CD8-positive, alpha-beta memory T cell (primary cell): ENCODE measurements around the gene STIP1. TPM values are rescaled to one million over a fixed set of nuclear protein-coding genes. Genes with fewer than 3 reads are reported as not detected.

Source experiments
- CTCF ChIA-PET: fragments of 350-600 bp; sonication (Branson Sonifier 250); formaldehyde crosslinking; loops from one replicate; lab custom pipeline; 2021; ENCODE audit warnings: antibody characterized with exemption; lab: Charles Lee
- POLR2A ChIA-PET: fragments of 350-600 bp; sonication (Branson Sonifier 250); formaldehyde crosslinking; loops from one replicate; lab custom pipeline; 2021; ENCODE audit warnings: antibody characterized with exemption; lab: Charles Lee
- DNase-seq, 5 donors: peaks; one replicate each; pipeline versions ENCODE4 v3.0.0 to v3.0.0-alpha.2; 2020 to 2022; ENCODE audit warnings: mixed read lengths in 1 of 5
- H3K27ac ChIP-seq: one replicate; pipeline ENCODE4 v1.7.0; 2013; ENCODE audit warnings: low read depth, mild to moderate bottlenecking, low read length, moderate library complexity
- H3K27me3 ChIP-seq: 2 replicates; pipeline ENCODE4 v1.7.0; 2013; ENCODE audit warnings: low read length, mild to moderate bottlenecking; ENCODE audit not compliant: insufficient read depth, poor library complexity, severe bottlenecking
- H3K36me3 ChIP-seq: 2 replicates; pipeline ENCODE4 v1.7.0; 2013; ENCODE audit warnings: mild to moderate bottlenecking, low read length, moderate library complexity; ENCODE audit not compliant: insufficient read depth
- H3K4me1 ChIP-seq: 2 replicates; pipeline ENCODE4 v1.7.0; 2013; ENCODE audit warnings: mild to moderate bottlenecking, low read length, moderate library complexity; ENCODE audit not compliant: insufficient read depth
- H3K4me3 ChIP-seq: 2 replicates; pipeline ENCODE4 v1.7.0; 2013; ENCODE audit warnings: mild to moderate bottlenecking, low read length
- H3K9me3 ChIP-seq: 2 replicates; pipeline ENCODE4 v1.7.0; 2013; ENCODE audit warnings: mild to moderate bottlenecking, low read length
- H3K27ac Mint-ChIP-seq, 8 donors: one replicate each; pipeline ENCODE4 v1.8.0; 2020 to 2021; ENCODE audit warnings: mixed read lengths in 8 of 8, mild to moderate bottlenecking in 6 of 8, inconsistent platforms in 3 of 8, moderate library complexity in 3 of 8
- H3K27me3 Mint-ChIP-seq, 2 donors: one replicate each; pipeline ENCODE4 v1.8.0; 2020 to 2021; ENCODE audit warnings: mixed read lengths in 2 of 2, mild to moderate bottlenecking in 1 of 2, moderate library complexity in 1 of 2
- H3K36me3 Mint-ChIP-seq, 3 donors: one replicate each; pipeline ENCODE4 v1.8.0; 2020 to 2021; ENCODE audit warnings: mixed read lengths in 3 of 3, inconsistent platforms in 1 of 3, mild to moderate bottlenecking in 1 of 3
- H3K4me1 Mint-ChIP-seq, 3 donors: one replicate each; pipeline ENCODE4 v1.8.0; 2020 to 2021; ENCODE audit warnings: mixed read lengths in 3 of 3, inconsistent platforms in 1 of 3, mild to moderate bottlenecking in 1 of 3
- H3K4me3 Mint-ChIP-seq, 7 donors: one replicate each; pipeline ENCODE4 v1.8.0; 2020 to 2021; ENCODE audit warnings: mixed read lengths in 7 of 7, mild to moderate bottlenecking in 6 of 7, moderate library complexity in 4 of 7, inconsistent platforms in 2 of 7
- H3K9me3 Mint-ChIP-seq, 5 donors: one replicate each; pipeline ENCODE4 v1.8.0; 2020 to 2022; ENCODE audit warnings: mixed read lengths in 5 of 5, mild to moderate bottlenecking in 3 of 5, moderate library complexity in 2 of 5, inconsistent platforms in 1 of 5
- polyA plus RNA-seq: library from polyadenylated mRNA; unstranded; fragments of 300-500 nt; fragmentation: Illumina TruSeq; gene quantifications from one replicate; pipeline ENCODE4 v1.2.3, GENCODE V29; 2021
- total RNA-seq, 2 experiments: library from RNA; stranded (reverse); gene quantifications; one replicate each; pipeline ENCODE4 v1.2.3, GENCODE V29; 2021

The STIP1 gene
- total and polyA plus RNA-seq, 3 experiments from 2014 or later, result 108 to 461 (median 457) TPM

DNA sequence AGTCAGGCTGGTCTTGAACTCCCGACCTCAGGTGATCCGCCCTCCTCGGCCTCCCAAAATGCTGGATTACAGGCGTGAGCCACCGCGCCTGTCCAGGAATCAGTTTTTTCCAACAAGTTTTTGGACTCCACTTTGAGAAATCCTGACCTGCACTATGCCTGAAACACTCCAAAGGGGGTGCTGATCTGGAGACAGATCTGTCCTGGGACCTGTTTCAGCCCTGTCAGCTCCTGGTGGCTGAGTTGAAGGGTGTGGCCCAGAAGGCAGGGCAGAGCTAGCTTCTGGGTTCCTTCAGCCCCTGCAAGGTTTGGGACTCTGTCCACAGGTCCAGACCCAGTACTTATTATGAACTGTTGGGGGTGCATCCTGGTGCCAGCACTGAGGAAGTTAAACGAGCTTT, 45.6 kb downstream of the STIP1 start:
- DNase-seq, result peak in 1 of 5 donors; percentile 45
- POLR2A ChIA-PET, result interaction anchor here (0.8 to 2.1 kb wide), 5 partner anchors 10 to 25 kb away, joined by 3 to 4 read pairs (median 3); partner anchors contain the start of genes FERMT3 and FKBP2
- Histone ChIP-seq H3K9me3 (no peaks in the 10 kb centered on the region), H3K4me3 (no peak overlapping the region), H3K36me3 (no peaks in the 10 kb centered on the region), H3K27ac (no peak overlapping the region), H3K27me3 (no peaks in the 10 kb centered on the region), H3K4me1 (peaks cover 58% of the 10 kb centered on the region)
- H3K4me1 Mint-ChIP-seq, result peaks cover 39 to 67% (median 60%) of the 10 kb centered on the region in 3 donors
- CTCF ChIA-PET, result interaction anchor here (0.9 to 1.6 kb wide), 4 partner anchors 9 to 73 kb away, joined by 3 to 4 read pairs (median 4); partner anchors contain the start of gene FKBP2
- H3K27me3 Mint-ChIP-seq, result peaks cover 0 to 2% of the 10 kb centered on the region in 2 donors
- H3K9me3 Mint-ChIP-seq, result no peaks in the 10 kb centered on the region
- H3K27ac Mint-ChIP-seq, result peak overlapping the region; percentile 11 to 96 (median 68)
- H3K36me3 Mint-ChIP-seq, result peaks cover 0 to 10% (median 0%) of the 10 kb centered on the region in 3 donors
- peak overlapping the region; percentile 60 to 97 (median 85) for H3K4me3 Mint-ChIP-seq

DNA sequence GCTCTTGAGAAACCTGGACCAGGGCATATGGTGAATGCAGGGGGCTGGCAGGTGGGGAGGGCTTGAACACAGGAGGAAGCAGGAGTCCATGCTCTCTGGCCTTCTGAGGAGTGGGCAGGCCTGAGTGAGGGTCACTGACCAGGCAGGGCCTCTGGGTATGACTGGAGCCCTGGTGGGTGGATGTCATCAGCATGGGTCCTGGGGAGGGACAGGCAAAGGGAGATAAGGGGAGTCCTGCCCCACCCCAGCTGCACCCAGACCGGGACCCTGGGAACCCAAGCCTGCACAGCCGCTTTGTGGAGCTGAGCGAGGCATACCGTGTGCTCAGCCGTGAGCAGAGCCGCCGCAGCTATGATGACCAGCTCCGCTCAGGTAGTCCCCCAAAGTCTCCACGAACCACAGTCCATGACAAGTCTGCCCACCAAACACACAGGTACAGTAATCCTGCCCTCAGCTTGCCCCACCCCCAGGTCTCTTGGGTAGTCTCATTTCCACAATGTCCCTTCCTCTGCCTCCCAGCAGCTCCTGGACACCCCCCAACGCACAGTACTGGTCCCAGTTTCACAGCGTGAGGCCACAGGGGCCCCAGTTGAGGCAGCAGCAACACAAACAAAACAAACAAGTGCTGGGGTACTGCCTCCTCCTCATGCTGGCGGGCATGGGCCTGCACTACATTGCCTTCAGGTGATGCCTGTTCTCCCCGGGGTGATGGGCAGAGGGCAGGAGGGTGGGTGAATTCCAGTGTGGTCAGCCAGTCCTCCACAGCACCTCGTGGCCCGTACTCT, 46.4 kb downstream of the STIP1 start:
- Histone ChIP-seq H3K9me3 (no peaks in the 10 kb centered on the region), H3K27ac (no peak overlapping the region), H3K4me3 (no peak overlapping the region), H3K36me3 (no peaks in the 10 kb centered on the region), H3K4me1 (peaks cover 51% of the 10 kb centered on the region), H3K27me3 (no peaks in the 10 kb centered on the region)
- Mint-ChIP-seq H3K27ac (peak overlapping the region; percentile 37 to 96 (median 78)), H3K27me3 (peaks cover 0 to 2% of the 10 kb centered on the region in 2 donors), H3K9me3 (no peaks in the 10 kb centered on the region), H3K4me1 (peaks cover 33 to 65% (median 52%) of the 10 kb centered on the region in 3 donors), H3K4me3 (peak overlapping the region; percentile 60 to 97 (median 85)), H3K36me3 (peaks cover 0 to 13% (median 0%) of the 10 kb centered on the region in 3 donors)
- ChIA-PET POLR2A (interaction anchor here (1.1 to 1.3 kb wide), 3 partner anchors 9 to 24 kb away, joined by 3 read pairs; partner anchors contain the start of gene FKBP2), CTCF (interaction anchor here (0.8 to 1.6 kb wide), 7 partner anchors 8 to 72 kb away, joined by 3 to 4 read pairs (median 3); partner anchors contain the start of genes FKBP2 and PLCB3)
- peak in 1 of 5 donors; percentile 49 for DNase-seq

DNA sequence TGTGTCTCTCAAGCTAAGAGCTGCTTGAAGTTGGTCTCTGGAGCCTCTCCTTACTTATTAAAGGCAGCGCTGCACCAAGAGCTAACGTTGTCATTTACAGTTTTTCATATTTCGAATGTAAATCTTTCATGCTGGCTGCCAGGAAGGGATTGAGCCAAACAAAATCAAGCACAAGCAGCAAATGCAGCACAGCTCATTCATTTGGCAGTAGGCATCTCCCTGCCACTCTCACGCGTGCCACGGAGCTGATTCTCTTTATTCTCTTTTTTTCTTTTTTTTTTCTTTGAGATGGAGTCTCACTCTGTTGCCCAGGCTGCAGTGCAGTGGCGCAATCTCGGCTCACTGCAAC, 47.0 kb downstream of the STIP1 start:
- no peaks in the 10 kb centered on the region for H3K36me3 ChIP-seq
- Mint-ChIP-seq H3K4me3 (peak overlapping the region; percentile 36 to 97 (median 72)), H3K4me1 (peaks cover 29 to 60% (median 48%) of the 10 kb centered on the region in 3 donors), H3K27me3 (peaks cover 0 to 2% of the 10 kb centered on the region in 2 donors), H3K36me3 (peaks cover 0 to 17% (median 0%) of the 10 kb centered on the region in 3 donors), H3K27ac (peak overlapping the region; percentile 37 to 96 (median 77)), H3K9me3 (no peaks in the 10 kb centered on the region)
- H3K27ac ChIP-seq, result no peak overlapping the region
- POLR2A ChIA-PET, result interaction anchor here (1.1 to 2.5 kb wide), 4 partner anchors 8 to 25 kb away, joined by 3 to 8 read pairs (median 3); partner anchors contain the start of genes FKBP2 and PPP1R14B
- no peak overlapping the region for H3K4me3 ChIP-seq
- CTCF ChIA-PET, result interaction anchor here (0.7 to 1.6 kb wide), 5 partner anchors 9 to 68 kb away, joined by 3 to 4 read pairs (median 3); partner anchors contain the start of gene PLCB3
- no peaks in the 10 kb centered on the region for H3K9me3 ChIP-seq
- DNase-seq, result no peak
- no peaks in the 10 kb centered on the region for H3K27me3 ChIP-seq
- peaks cover 48% of the 10 kb centered on the region for H3K4me1 ChIP-seq

DNA sequence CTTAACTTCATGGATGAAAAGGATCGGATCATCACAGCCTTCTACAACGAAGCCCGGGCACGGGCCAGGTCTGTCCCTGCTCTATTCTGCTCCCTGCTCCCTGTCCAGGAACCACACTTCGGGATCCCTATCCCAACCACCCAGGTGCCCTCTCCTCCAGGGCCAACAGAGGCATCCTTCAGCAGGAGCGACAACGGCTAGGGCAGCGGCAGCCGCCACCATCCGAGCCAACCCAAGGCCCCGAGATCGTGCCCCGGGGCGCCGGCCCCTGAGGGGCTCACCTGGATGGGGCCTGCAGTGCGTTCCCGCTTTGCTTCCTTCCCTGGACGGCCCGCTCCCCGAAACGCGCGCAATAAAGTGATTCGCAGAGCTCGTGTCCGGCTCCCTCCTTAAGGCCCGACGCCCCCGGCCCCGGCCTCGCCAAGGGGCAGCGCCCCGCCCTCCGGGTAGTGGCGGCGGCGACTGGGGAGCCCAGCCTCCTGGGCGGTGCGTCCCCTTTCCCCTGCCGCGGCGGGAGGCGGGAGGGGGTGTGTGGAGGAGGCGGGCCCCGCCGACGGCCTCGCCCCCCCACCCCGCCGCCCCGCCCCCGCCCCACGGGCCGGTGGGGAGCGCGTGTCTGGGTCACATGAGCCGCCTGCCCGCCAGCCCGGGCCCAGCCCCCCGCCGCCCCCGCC, 48.1 kb downstream of the STIP1 start, which contains the start of gene VEGFB:
VEGFB (plus strand) TSS at position 672 of the 674 bp plus-strand sequence. CDS start 250 bp downstream, outside the sequence.
- no peaks in the 10 kb centered on the region for H3K36me3 ChIP-seq
- Mint-ChIP-seq H3K27me3 (peaks cover 0 to 2% of the 10 kb centered on the region in 2 donors), H3K36me3 (peaks cover 0 to 28% (median 0%) of the 10 kb centered on the region in 3 donors), H3K9me3 (no peaks in the 10 kb centered on the region), H3K4me3 (peak within 1 kb of the TSS; percentile 78 to 97 (median 83)), H3K4me1 (peaks cover 27 to 62% (median 41%) of the 10 kb centered on the region in 3 donors), H3K27ac (peak within 1 kb of the TSS; percentile 75 to 96 (median 89))
- H3K27ac ChIP-seq, result peak within 1 kb of the TSS; percentile 49
- ChIA-PET POLR2A (interaction anchor here (2.5 kb wide), 1 partner anchor 12 kb away, joined by 8 read pairs; the partner anchor contains the start of gene PPP1R14B), CTCF (interaction anchor here (1.0 to 3.2 kb wide), 3 partner anchors 27 to 67 kb away, joined by 3 to 11 read pairs (median 6); partner anchors contain the start of gene FERMT3)
- peaks cover 44% of the 10 kb centered on the region for H3K4me1 ChIP-seq
- H3K4me3 ChIP-seq, result peak within 1 kb of the TSS; percentile 67
- no peaks in the 10 kb centered on the region for H3K9me3 ChIP-seq
- no peaks in the 10 kb centered on the region for H3K27me3 ChIP-seq
- DNase-seq, result peak; percentile 65 to 82 (median 70)

DNA sequence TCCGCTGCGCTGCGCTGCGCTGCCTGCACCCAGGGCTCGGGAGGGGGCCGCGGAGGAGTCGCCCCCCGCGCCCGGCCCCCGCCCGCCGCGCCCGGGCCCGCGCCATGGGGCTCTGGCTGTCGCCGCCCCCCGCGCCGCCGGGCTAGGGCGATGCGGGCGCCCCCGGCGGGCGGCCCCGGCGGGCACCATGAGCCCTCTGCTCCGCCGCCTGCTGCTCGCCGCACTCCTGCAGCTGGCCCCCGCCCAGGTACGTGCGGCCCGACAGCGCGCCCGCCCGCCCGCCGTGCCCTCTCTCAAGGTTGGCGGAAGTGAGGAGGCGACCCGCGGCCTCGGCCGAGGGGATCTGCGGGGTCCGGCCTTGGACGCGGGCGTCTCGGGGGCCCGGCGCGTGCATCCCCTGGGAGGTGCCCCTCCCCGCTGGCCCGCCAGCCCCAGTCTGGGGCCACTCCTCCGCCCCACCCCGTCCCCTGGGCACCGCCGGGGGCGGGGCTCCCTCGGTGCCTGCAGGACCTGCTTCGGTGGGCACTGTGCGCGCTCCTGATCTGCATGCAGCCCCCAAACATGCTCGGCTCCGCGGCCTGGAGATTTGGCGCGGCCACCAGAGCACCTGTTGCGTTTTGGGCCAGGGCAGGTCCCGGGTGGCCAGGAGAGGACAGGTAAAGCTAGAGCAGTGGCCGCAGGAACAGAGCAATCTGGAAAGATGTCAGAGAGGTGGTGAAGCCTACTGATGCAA, 48.8 kb downstream of the STIP1 start:
- no peaks in the 10 kb centered on the region for H3K9me3 Mint-ChIP-seq
- Histone ChIP-seq H3K4me1 (peaks cover 38% of the 10 kb centered on the region), H3K27ac (peak overlapping the region; percentile 49), H3K4me3 (peak overlapping the region; percentile 67), H3K36me3 (no peaks in the 10 kb centered on the region), H3K27me3 (no peaks in the 10 kb centered on the region), H3K9me3 (no peaks in the 10 kb centered on the region)
- peaks cover 0 to 2% of the 10 kb centered on the region in 2 donors for H3K27me3 Mint-ChIP-seq
- peak overlapping the region; percentile 70 to 89 (median 79) for H3K4me3 Mint-ChIP-seq
- H3K27ac Mint-ChIP-seq, result peak overlapping the region; percentile 75 to 96 (median 86)
- peak; percentile 51 to 72 (median 64) for DNase-seq
- CTCF ChIA-PET, result interaction anchor here (0.6 to 3.2 kb wide), 8 partner anchors 8 to 69 kb away, joined by 3 to 11 read pairs (median 4); partner anchors contain the start of genes FERMT3, NUDT22, PLCB3 and TRPT1
- H3K4me1 Mint-ChIP-seq, result peaks cover 21 to 57% (median 35%) of the 10 kb centered on the region in 3 donors
- H3K36me3 Mint-ChIP-seq, result peaks cover 0 to 28% (median 0%) of the 10 kb centered on the region in 3 donors
- POLR2A ChIA-PET, result interaction anchor here (1.2 to 2.5 kb wide), 2 partner anchors 8 to 11 kb away, joined by 3 to 8 read pairs; partner anchors contain the start of genes NUDT22 and PPP1R14B

DNA sequence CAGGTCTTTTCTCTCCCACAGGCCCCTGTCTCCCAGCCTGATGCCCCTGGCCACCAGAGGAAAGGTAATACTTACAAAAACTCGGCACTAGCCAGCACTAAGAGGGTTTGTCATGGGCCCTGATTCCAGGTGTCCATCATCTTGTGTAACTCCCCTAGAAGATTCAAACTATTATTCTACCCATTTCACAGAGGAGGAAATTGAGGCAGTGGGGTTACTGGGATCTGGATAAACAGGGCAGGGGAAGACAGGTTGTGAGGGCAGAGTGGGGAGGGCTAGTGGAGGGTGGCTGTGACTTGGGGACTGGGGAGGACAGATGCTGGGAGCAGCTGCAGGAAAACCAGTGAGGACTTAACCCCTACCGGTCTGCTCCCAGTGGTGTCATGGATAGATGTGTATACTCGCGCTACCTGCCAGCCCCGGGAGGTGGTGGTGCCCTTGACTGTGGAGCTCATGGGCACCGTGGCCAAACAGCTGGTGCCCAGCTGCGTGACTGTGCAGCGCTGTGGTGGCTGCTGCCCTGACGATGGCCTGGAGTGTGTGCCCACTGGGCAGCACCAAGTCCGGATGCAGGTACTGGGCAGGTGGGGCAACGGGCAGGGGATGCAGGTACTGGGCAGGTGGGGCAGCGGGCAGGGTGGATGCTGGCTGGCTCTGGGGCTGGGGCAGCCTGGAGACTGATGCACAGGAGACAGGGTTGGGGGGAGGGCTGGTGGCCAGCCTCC, 49.6 kb downstream of the STIP1 start:
- DNase-seq, result peak in 1 of 5 donors; percentile 45
- H3K27me3 ChIP-seq, result no peaks in the 10 kb centered on the region
- H3K4me3 ChIP-seq, result peak overlapping the region; percentile 67
- peak overlapping the region; percentile 70 to 89 (median 79) for H3K4me3 Mint-ChIP-seq
- peaks cover 24 to 58% (median 40%) of the 10 kb centered on the region in 3 donors for H3K4me1 Mint-ChIP-seq
- H3K4me1 ChIP-seq, result peaks cover 44% of the 10 kb centered on the region
- ChIA-PET CTCF (interaction anchor here (0.7 to 3.2 kb wide), 7 partner anchors 9 to 69 kb away, joined by 3 to 11 read pairs (median 6); partner anchors contain the start of genes FERMT3, NUDT22, PLCB3 and TRPT1), POLR2A (interaction anchor here (1.2 to 2.5 kb wide), 2 partner anchors 9 to 10 kb away, joined by 3 to 8 read pairs; partner anchors contain the start of genes NUDT22 and PPP1R14B)
- no peaks in the 10 kb centered on the region for H3K9me3 Mint-ChIP-seq
- H3K36me3 Mint-ChIP-seq, result peaks cover 0 to 25% (median 0%) of the 10 kb centered on the region in 3 donors
- H3K27ac ChIP-seq, result peak overlapping the region; percentile 49
- peak overlapping the region; percentile 75 to 96 (median 86) for H3K27ac Mint-ChIP-seq
- H3K27me3 Mint-ChIP-seq, result peaks cover 0 to 2% of the 10 kb centered on the region in 2 donors
- H3K36me3 ChIP-seq, result no peaks in the 10 kb centered on the region
- no peaks in the 10 kb centered on the region for H3K9me3 ChIP-seq
